HG03565 (cell line): ENCODE data around the gene SCRN1.
"Not testable (repeated sequence)": the region's sequence is repeated elsewhere in the genome, so short reads cannot be mapped to it uniquely, and the experiment has no call there.

ENCODE experiments used
- ATAC-seq: cut with Tn5 transposase; IDR thresholded peaks from one replicate; pipeline ENCODE4 v1.9.1; 2021; ENCODE audit warnings: mild to moderate bottlenecking, moderate library complexity; ENCODE audit not compliant: unreplicated experiment

The SCRN1 gene

DNA sequence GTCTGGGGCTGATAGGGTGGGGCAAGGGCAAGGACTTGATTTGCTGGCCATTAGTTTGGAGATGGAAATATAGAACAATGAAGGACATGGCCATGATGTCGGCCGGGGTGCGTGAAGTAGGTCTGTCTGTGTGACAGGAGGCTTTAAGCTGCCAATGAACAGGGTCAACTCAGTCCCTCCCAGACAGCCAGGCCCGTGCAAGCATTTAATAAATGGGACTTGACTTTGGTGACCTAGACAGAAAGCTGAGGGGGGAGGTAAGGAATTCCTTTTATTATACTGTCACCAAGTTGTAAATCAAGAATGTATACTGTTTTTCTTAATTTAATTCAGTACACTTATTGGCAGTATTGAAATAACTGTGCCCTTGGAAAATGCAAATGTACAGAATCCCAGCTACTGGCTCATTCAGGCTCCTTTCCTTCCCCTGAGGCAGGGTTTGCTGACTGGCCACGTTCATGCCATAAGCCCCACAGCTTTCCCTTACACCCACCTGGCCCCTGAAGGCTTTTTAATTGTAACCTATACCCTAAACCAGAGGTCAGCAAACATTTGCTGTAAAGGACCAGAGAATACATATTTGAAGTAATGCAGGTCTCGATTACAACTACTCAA lies 96.1 kb downstream of the SCRN1 start:
- ATAC-seq = no peak

DNA sequence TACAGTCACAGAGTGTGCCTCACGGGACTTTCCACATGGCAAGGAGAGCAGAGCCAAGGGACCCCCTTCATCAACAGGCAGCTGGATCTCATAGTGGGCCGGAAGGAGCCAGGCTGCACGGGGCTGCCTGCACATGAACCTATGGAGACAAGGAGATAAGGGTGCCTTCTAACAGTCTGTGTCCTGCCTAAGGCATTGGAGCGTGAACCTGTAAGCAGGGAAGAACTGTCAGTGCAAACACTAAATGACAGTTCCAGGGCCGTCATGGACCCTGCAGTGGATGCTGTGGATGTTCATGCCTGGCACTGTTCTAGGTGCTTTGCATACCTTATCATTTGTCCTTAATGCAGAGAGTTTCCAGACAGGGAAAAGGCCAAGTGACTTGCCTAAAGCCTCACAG lies 97.4 kb downstream of the SCRN1 start:
- no peak for ATAC-seq

DNA sequence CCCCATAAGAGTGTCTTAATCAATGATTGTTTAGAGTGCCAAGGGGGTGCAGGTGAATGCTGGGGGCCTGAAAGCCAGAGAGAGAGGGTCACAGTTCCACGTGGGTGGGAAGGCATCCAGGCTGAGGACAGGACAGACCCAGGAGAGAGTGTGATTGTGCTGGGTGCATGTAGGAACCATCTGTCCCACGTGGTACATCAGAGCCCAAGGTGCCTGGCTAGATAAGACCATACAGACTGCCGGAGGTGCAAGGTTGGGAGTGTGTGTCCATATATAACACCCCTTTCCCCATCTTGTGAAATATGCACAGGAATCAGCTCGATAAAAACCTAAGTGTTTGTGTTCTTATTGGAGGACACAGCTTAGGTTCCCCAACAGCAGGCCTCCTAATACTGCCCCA lies 97.8 kb downstream of the SCRN1 start:
- ATAC-seq = no peak

DNA sequence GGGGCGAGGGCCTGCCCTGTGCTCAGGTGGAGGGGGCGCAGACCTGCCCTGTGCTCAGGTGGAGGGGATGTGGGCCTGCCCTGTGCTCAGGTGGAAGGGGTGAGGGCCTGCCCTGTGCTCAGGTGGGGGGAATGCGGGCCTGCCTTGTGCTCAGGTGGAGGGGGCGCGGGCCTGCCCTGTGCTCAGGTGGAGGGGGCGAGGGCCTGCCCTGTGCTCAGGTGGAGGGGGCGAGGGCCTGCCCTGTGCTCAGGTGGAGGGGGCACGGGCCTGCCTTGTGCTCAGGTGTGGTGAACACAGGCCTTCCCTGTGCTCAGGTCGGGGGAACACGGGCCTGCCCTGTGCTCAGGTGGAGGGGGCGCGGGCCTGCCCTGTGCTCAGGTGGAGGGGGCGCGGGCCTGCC lies 98.8 kb downstream of the SCRN1 start:
- ATAC-seq = not testable (repeated sequence)

DNA sequence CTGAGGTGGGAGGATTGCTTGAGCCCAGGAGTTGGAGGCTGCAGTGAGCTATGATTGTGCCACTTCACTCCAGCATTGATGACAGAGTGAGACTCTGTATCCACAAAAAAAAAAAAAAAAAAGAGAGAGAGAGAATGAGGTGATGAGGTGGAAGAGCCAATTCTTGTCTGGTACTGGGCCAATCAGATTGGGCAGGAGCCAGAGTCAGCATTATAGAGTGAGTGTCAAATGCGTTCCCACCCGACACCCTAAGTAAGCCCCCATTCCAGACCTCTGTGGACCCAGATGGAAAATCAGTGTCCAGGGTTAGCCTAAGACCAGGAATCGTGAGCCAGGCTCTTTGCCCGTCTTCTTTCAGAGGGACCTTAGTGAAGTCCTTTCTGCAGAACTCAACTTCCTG lies 99.3 kb downstream of the SCRN1 start:
- no peak for ATAC-seq

DNA sequence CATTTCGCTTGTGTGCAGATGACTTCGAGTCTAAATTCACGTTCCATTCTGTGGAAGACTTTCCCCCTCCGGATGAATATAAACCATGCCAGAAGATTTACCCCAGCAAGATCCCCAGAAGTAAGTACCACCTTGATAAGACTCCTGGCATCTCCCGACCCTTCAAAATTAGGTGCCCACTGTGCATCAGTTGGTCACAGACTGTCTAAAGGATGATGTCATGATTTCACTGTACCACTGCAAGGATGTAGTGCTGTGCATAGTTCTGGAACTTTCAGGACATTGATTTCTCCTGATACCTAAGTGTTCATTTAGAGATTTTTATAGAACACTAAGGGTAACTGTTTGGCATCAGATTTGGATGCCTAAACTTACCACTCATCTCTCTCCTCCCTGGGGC lies 100.3 kb downstream of the SCRN1 start:
- ATAC-seq = no peak

DNA sequence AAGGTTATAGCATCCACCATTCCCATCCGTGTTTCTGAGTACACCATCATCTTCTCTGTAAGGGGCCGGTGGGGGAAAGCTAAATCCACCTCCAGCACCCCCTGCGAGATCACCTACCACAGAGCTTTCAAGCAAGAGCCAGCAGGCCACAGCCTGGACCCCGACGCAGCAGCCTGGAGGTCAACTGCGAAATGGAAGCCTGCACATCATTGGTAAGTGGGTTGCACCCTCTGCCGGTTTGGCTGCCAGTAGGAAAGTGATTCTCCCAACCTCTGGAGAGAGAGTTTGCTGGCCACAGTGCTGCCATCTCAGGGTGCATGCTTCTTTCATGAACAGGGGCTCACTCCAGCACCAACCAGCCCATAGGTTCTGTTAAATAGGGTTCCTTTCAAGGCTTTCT lies 101.6 kb downstream of the SCRN1 start:
- ATAC-seq = no peak

DNA sequence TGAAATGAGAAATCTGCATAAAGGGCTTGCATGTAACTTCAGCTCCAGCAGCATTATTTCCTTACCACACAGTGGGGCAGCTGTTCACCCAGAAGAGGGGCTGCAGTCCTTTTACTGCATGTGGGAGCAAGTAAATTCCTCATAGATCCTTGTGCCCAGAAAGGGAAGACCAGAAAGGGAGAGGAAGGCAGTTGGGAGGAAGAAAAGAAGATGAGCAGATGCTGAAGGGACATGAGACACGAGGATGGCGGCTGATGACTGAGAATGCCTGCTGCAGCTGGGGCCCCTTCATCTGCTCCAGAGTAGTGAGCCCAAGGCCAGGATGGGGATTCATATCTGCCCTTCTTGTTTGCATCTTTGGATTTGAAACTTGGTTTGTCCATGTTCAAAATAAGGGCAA lies 102.8 kb downstream of the SCRN1 start:
- ATAC-seq = no peak

DNA sequence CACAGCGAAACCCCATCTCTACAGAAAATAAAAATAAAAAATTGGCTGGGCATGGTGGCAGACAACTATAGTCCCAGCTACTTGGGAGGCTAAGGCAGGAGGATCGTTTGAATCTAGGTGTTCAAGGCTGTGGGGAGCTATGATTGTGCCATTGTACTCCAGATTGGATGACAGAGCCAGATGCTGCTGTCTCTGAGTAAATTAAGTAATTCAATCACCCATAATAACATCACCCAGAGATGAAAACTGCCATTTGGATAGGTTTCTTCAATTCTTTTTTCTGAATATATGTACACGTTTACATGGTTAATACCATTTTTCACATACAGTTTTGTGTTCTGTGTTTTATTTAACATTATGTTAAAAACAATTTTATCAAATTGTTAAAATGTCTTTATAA lies 104.0 kb downstream of the SCRN1 start:
- no peak for ATAC-seq

DNA sequence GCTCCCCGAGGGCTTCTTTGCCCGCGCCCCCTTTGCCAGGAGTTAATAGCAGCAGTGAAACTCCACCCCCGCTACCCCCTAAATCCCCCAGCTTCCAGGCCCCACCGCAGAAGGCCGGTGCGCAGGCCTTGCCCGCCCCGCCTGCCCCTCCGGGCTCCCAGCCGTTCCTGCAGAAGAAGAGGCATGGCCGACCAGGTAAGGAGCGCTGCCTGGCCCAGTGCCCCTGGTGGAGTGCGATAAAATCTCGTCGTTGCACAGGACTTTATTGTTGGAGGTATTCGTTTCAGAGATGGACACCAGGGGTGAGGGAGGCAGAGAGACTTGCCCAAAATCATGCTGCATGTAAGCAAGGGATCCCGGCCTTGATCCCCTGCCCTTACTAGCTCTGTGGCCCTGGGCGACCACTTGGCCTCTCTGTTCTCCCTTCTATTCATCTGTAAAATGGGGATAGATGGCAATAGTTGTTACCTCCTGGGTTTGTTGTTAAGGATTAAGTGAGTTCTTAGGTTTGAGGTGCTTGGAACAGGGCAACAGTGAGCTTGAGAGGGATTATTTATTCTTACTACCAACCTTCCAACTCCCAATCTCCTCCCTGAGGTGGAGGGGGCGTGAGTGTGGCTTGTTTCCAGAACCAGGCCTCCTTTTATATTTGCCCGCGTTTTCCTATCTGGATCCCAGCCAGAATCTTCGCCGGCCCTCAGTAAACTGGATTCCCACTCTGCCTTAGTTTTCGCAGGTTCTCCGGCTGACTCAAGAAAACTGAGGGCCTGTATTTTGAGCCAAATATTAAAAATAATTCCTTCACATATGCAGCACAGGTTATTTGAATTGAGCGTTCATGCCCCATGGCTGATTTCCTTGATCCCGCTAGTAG lies 105.0 kb downstream of the SCRN1 start:
- no peak for ATAC-seq

DNA sequence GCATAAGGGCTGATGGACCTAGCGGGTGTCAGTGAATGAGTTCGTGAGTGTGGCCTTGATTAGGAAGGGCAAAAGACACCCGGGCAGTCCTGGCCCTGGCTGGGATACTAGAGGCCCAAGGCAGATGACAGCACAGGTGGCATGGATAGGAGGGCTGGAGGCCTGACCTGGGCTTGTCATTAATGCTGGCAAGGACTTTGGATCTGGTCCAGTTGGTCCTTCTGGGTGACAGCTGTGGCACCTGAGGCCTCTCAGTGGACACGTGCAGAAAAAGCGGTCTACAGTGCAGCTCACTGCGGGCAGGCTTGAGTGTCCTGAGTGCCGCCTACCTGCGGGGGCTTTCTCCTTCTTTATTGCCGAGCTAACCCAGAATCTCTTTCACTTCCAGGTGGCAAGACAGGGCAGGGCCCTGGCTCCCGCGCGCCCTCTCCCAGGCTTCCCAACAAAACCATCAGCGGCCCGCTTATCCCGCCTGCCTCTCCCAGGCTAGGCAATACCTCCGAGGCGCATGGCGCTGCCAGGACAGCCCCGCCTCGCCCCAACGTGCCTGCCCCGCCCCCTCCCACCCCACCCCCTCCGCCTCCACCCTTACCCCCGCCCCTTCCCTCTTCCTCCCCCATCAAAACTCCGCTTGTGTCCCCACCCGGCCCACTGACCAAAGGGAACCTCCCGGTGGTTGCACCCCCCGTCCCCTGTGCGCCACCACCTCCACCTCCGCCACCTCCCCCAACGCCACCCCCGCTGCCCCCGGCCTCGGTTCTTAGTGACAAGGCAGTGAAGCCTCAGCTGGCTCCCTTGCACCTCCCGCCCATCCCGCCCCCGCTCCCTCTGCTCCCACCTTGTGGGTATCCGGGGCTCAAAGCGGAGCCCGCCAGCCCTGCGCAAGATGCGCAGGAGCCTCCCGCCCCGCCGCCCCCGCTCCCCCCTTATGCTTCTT lies 105.9 kb downstream of the SCRN1 start:
- no peak for ATAC-seq

DNA sequence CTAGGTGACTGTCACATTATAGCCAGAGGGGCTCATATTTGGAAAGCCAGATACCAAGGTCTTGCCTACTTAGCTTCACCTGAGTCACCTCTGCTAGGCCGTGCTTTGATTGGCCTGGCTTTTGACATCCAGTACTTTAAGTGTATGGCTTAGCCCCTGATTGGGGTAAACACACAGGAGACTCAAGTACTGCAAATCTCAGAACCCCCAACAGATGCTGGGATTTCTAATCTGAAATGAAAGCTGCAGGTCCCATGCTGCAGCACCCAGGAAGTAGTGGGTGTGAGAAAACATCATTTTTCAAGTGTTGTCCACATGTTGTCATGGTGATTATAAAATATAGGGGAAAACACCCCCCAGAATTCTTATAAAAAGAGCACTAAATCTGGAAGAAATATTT lies 107.1 kb downstream of the SCRN1 start:
- ATAC-seq = no peak

DNA sequence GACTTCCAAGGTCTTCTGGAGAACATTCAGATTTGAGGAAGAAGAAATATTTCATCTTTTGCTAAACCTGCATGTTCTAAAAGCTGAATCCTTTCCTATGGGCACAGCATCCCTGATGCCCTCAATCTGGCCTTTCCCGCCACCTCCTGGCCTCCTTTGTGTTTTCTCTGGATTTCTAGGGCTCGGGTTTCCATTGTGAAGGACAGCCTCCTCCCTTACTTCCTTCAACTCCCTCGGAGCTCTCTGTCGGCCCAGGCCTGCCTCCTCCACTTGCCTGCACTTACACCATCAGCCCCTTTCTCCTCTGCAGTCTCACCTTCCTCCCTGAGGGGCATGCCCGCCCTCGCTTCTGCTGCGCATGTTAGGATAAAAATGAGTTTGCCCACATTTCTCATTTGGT lies 107.9 kb downstream of the SCRN1 start:
- no peak for ATAC-seq

DNA sequence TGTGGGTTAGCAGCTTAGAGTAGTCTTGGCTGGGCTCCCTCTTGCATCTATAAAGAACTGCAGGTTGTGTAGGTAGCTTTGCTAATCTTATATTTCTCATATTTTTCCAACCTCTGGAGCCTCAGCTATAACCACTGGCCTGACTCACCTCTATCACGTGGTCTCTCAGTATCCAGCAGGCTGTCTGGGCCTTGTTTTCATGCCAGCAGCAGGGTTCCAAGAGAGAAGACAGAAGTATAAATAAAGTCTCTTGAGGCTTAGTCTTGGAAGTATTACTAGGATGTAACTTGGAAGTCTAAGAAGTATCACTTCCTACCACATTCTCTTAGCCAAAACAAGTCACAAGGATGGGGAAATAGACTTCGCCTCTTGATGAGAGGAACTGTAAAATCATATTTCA lies 110.0 kb downstream of the SCRN1 start:
- ATAC-seq = no peak

DNA sequence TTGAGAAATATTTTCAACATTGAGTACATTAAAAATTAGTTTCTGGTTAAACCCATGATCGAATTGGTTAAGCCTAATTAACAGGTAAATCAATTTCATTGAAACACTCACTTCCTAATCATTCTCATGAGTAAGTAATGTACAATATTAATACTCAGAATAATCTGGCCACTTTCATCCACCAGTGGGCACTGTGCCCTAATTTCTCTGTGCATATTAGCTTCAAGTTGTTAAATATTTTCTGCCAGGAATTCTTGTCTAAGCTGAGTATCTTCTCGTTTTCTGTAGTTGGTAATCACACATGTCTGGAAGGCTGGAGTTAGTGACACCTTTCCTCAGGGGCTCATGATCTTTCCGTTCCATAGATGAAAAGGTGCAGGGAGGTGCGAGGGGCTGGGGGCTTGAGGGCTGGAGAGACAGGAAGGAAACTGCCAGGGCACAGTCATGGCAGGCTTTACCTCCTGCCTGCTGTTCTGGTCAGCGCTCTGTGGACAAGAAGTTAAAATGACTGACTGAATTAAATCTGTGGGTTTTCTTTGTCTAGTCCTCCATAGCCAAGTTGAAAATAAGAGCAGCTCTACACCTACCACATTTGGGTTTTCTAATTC lies 111.4 kb downstream of the SCRN1 start:
- ATAC-seq = no peak

DNA sequence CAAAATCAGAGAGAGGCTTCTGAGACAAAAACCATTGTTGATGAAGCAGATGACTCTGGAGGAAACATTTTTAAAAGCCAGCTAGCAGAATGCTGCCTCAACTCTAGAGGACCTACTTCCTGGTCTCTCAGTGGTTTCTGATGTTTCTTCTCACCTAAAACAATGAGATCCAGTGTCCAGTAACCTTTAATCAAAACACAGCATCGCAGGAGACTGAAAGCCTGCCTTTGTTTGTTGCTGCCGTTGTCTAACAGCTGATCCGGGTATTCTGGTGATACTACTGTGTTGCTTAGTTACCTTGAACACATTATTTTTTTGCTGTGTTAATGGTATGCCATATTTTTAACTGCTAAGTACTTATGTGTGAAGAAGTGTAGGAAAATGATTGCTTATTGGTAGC lies 112.4 kb downstream of the SCRN1 start:
- ATAC-seq = no peak

DNA sequence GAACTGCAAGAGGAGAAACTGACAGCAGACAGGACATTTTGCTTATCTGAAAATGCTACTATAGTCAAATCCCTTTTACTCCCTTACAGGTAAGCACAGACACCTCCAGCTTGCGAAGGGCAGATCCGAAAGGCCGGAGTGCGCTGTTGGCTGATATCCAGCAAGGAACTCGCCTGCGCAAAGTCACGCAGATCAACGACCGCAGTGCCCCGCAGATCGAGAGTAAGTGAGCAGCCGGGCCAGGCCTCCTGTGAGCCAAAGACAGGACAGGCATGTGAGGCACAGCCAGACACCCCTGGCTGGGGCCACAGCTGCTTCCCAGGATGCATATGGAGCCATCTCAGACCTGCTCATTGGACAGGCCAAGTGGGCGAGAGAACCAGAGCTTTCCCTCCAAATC lies 113.9 kb downstream of the SCRN1 start:
- no peak for ATAC-seq

DNA sequence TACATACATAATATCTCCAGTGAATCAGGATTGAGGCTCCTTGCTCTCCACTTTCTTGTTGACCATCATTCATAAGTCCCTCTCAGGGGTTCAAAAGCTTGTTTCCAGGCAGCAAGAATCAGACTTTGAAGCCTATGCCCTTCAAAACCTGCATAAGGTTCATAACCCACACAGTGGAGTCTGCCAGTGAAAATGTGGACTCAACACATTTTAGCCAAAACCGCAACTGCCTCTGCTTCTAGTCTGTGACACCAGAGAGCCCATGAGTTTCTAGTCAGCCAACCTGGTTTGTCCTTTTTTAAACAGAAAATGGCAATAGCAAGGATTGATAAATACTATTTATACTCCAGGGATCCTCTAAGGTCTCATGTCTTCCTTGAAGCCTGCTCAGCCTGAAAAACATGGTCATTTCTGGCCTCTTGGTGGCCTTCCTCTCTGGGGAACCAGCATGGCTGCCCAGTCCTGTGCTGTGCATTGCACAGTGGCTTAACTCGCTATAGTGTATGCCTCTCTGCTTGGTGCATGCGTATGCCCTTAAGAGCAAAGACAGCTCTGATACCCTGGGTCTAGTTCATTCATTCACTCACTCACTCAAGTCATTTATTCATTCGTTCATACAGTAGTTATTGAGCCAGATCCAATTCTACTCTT lies 115.8 kb downstream of the SCRN1 start:
- no peak for ATAC-seq

DNA sequence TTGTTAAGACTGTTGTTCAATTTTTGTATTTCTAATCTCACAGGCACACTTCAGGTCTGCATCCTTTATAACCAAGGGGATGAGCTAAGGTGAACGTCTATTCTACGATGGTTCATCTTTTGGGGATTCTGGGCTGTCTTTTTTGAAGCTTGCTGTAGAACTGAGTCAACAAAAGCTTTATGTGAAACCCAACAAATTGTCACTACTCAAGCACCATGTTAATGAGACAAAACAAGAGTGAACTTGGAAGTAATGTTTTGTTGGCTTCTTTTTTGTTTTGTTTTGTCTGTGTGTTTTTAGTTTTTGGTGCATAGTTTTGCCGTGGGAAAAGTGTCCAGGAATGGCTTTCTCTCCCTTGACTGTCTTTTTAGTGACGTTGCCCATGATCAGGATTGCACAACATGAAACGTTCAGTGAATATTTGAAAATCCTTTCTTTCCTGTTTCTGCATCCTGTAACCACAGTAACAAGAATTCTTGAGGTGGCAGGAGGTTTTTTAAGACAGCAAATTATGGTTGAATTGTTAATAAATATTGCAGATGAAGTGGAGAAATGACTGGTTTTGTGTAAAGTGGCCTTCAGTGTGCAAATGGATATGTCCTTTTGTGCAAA lies 117.7 kb downstream of the SCRN1 start:
- ATAC-seq = no peak
